ENCODE results near the gene EIF4B. TPM values are rescaled to one million over a fixed set of nuclear protein-coding genes. Genes with fewer than 3 reads are reported as not detected.

EIF4B gene
- total and polyA plus RNA-seq, 2 of the 8 experiments (the other 6 are each of a cell fraction or from before 2014, with no cell fraction given), result 269 to 816 TPM

- no peaks in the 10 kb centered on the region for H3K79me1 ChIP-seq (ENCODE audit: low read depth, low read length)
- H3K9ac ChIP-seq (replicated peaks in 1 of 4; ENCODE audit: extremely low read depth in 1 of 4, low read depth in 3 of 4, low read length in 3 of 4), result no peak overlapping the region
- H3K4me2 ChIP-seq (ENCODE audit: insufficient read depth in 1 of 2, low read depth in 2 of 2, low read length in 2 of 2), result no peak overlapping the region
- H4K8ac ChIP-seq (ENCODE audit: extremely low read depth, insufficient read depth, low read length), result no peak overlapping the region
- H2BK20ac ChIP-seq (ENCODE audit: low read length), result no peak overlapping the region; the same call in 1 of the 2 replicates
- H4K5ac ChIP-seq (ENCODE audit: insufficient read length, low read depth, low read length), result no peak overlapping the region
- H3K4me3 ChIP-seq (ENCODE audit: extremely low read depth in 1 of 4, insufficient read depth in 2 of 4, low read depth in 3 of 4, low read length in 4 of 4), result no peak overlapping the region
- H3K4ac ChIP-seq (replicated peaks; ENCODE audit: insufficient read length, low read depth, low read length), result no peak overlapping the region
- 87% methylated on average over 13 of the region's 14 CpGs; no CpG with 5 or more reads in 1 of the 2 experiments for WGBS, 2 experiments (ENCODE audit: extremely low coverage in 1 of 2, insufficient coverage in 1 of 2, insufficient read length in 1 of 2, insufficient replicate concordance in 2 of 2, low coverage in 1 of 2, low lambda C conversion rate in 2 of 2, missing lambda C conversion rate in 1 of 2)
- ChIA-PET POLR2A (ENCODE audit: partially characterized antibody) (interaction anchor here (0.6 to 2.0 kb wide), 6 partner anchors 10 to 243 kb away, joined by 3 to 6 read pairs (median 4); partner anchors contain the start of gene SPRYD3), CTCF (ENCODE audit: partially characterized antibody) (interaction anchor here (0.6 to 22.4 kb wide), 11 partner anchors 14 to 258 kb away, joined by 3 to 531 read pairs (median 4); partner anchors contain the start of genes AAAS, IGFBP6, SOAT2 and SPRYD3)
- H3K79me2 ChIP-seq (ENCODE audit: control insufficient read depth in 1 of 2, insufficient read depth in 2 of 2, low read length in 2 of 2), result no peaks in the 10 kb centered on the region
- H3K23me2 ChIP-seq (ENCODE audit: low read depth, low read length), result no peaks in the 10 kb centered on the region
- no peak overlapping the region for H2BK15ac ChIP-seq (ENCODE audit: low read length)
- no peak overlapping the region for H2BK5ac ChIP-seq (ENCODE audit: low read depth, low read length)
- H4K91ac ChIP-seq (replicated peaks; ENCODE audit: insufficient read length, low read length), result no peak overlapping the region
- peaks cover 0 to 4% (median 1%) of the 10 kb centered on the region in 4 experiments; a peak in 3 of 7 replicates for H3K27me3 ChIP-seq (replicated peaks in 1 of 4; ENCODE audit: control insufficient read depth in 3 of 4, extremely low read depth in 1 of 4, insufficient read depth in 3 of 4, low read length in 3 of 4)
- no peaks in the 10 kb centered on the region for H3K36me3 ChIP-seq (ENCODE audit: control insufficient read depth in 2 of 4, insufficient read depth in 4 of 4, low read length in 3 of 4)
- H2AK5ac ChIP-seq (ENCODE audit: low read depth, low read length), result no peak overlapping the region
- H2BK12ac ChIP-seq (ENCODE audit: low read depth, low read length), result no peak overlapping the region
- no peak overlapping the region for H3K23ac ChIP-seq (ENCODE audit: insufficient read length)
- peaks cover 0 to 7% (median 0%) of the 10 kb centered on the region in 4 experiments; a peak in 2 of 7 replicates for H3K4me1 ChIP-seq (replicated peaks in 1 of 4; ENCODE audit: control insufficient read depth in 3 of 4, insufficient read depth in 4 of 4, low read length in 3 of 4)
- H4K20me1 ChIP-seq (replicated peaks in 1 of 2; ENCODE audit: control insufficient read depth in 1 of 2, insufficient read depth in 2 of 2, low read length in 2 of 2), result peaks cover 0 to 2% of the 10 kb centered on the region in 2 experiments
- DNase-seq (ENCODE audit: low read depth in 1 of 2, low spot score in 2 of 2), result no peak
- H2AFZ ChIP-seq (ENCODE audit: low read length), result no peak overlapping the region
- no peak overlapping the region for H3K27ac ChIP-seq (ENCODE audit: low read depth, low read length)
- no peak for FAIRE-seq
- no peak overlapping the region for H2BK120ac ChIP-seq (replicated peaks; ENCODE audit: low read depth, low read length)
- H3K56ac ChIP-seq (replicated peaks; ENCODE audit: insufficient read length, low read depth, low read length), result no peak overlapping the region
- no peaks in the 10 kb centered on the region for H3K9me3 ChIP-seq (ENCODE audit: insufficient read depth in 2 of 2, low read depth in 1 of 2, low read length in 1 of 2)
- no peak overlapping the region for H3K18ac ChIP-seq (ENCODE audit: extremely low read depth, low read length)
- no peak overlapping the region for H3K14ac ChIP-seq (ENCODE audit: insufficient read length)
- TF ChIP-seq TAF1 (IDR thresholded peaks at IDR 0.05; ENCODE audit: low read depth, low read length) (no peak), CEBPB (IDR thresholded peaks at IDR 0.05; ENCODE audit: low read depth, low read length) (no peak), ASH2L (IDR thresholded peaks at IDR 0.05; ENCODE audit: low read length) (no peak), EP300 (IDR thresholded peaks at IDR 0.05; ENCODE audit: borderline replicate concordance in 1 of 2, low read depth in 2 of 2, low read length in 2 of 2) (no peak), TCF12 (IDR thresholded peaks at IDR 0.05; ENCODE audit: low read depth, low read length) (no peak), ATF2 (IDR thresholded peaks at IDR 0.05; ENCODE audit: low read length) (no peak), YY1 (IDR thresholded peaks at IDR 0.05; ENCODE audit: low read depth, low read length) (no peak), CTBP2 (IDR thresholded peaks at IDR 0.05; ENCODE audit: borderline replicate concordance, insufficient read depth, insufficient read length, low read length) (no peak), KDM1A (IDR thresholded peaks at IDR 0.05; ENCODE audit: borderline replicate concordance, low read length) (no peak), SAP30 (IDR thresholded peaks at IDR 0.05; ENCODE audit: insufficient read depth, insufficient replicate concordance, low read length) (no peak), SIRT6 (IDR thresholded peaks at IDR 0.05; ENCODE audit: low read length) (no peak)
Observed at GRCh38 chr12:53062977-53063707, 56.9 kb downstream of the EIF4B start.
